ENCODE data around the gene SCD5. TPM values are rescaled to one million over a fixed set of nuclear protein-coding genes. Genes with fewer than 3 reads are reported as not detected.

The SCD5 gene
- total and polyA plus RNA-seq, 2 donors (not counting 3 experiments of a cell fraction or from before 2014, with no cell fraction given): 38.4 to 38.5 TPM

DNA sequence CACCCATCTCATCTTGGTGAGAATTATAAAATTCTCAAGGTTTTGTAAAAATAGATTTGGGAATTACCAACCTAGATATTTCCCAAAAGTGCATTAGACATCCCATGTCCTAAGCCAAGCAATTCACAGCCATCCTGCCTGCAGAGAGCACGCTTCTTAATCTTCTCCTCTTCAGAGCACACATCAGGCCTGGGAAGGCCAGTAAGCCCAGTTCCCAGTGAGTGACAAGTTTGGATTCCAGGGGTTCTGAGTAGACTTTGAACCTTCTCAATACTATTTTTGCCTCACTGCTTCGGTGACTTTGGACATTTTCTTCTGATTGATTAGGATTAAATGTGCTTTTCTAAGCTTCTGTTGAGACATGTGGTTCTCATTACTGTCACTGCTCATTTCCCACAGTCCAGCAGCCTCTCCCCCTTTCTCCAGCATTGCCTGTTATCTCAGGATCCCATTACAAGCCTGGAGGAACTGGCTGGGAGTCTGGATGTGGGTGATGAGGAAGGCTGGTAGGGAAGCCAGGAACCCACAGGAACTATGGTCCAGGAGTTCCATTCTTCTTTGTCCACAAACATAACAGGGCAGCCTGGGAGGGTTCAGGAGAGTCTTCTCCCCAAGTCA is 180.4 kb downstream of the SCD5 start:
- Histone ChIP-seq H3K4me2 (ENCODE audit: insufficient read depth, low read length) (no peak overlapping the region), H3K9ac (replicated peaks; ENCODE audit: extremely low read depth, insufficient read depth, low read length) (no peak overlapping the region), H3K36me3 (ENCODE audit: control insufficient read depth in 2 of 2, extremely low read depth in 1 of 2, insufficient read depth in 2 of 2, low read length in 2 of 2) (no peaks in the 10 kb centered on the region), H3K27ac (ENCODE audit: insufficient read depth, low read depth, low read length) (no peak overlapping the region), H3K4me3 (replicated peaks in 1 of 3; ENCODE audit: insufficient read depth in 1 of 3, low read depth in 1 of 3, low read length in 3 of 3) (no peak overlapping the region), H3K4me1 (ENCODE audit: control insufficient read depth, extremely low read depth, insufficient read depth, low read length) (no peaks in the 10 kb centered on the region), H3K9me1 (replicated peaks; ENCODE audit: control insufficient read depth, extremely low read depth, insufficient read depth, low read length) (no peaks in the 10 kb centered on the region), H4K20me1 (replicated peaks; ENCODE audit: control insufficient read depth, extremely low read depth, insufficient read depth, low read length) (no peaks in the 10 kb centered on the region), H3K9me3 (replicated peaks; ENCODE audit: control insufficient read depth, insufficient read depth, low read length) (no peaks in the 10 kb centered on the region), H3K79me2 (ENCODE audit: control insufficient read depth, insufficient read depth, low read length) (no peaks in the 10 kb centered on the region), H2AFZ (ENCODE audit: low read depth, low read length) (no peak overlapping the region), H3K27me3 (ENCODE audit: control insufficient read depth in 2 of 2, insufficient read depth in 2 of 2, low read length in 2 of 2) (peaks cover 0 to 11% of the 10 kb centered on the region in 2 experiments)
- TF ChIP-seq POLR2AphosphoS5 (IDR thresholded peaks at IDR 0.05; ENCODE audit: insufficient read depth, low read depth, low read length) (no peak), POLR2A (IDR thresholded peaks at IDR 0.05; ENCODE audit: low read depth, low read length) (no peak), MAX (IDR thresholded peaks at IDR 0.05; ENCODE audit: insufficient read depth, insufficient read length) (no peak), JUN (IDR thresholded peaks at IDR 0.05; ENCODE audit: borderline replicate concordance, insufficient read depth, insufficient read length, low read depth) (no peak), MYC (IDR thresholded peaks at IDR 0.05; ENCODE audit: low read depth, low read length) (no peak), FOS (IDR thresholded peaks at IDR 0.05; ENCODE audit: borderline replicate concordance, insufficient read depth, low read length) (no peak), GATA2 (IDR thresholded peaks at IDR 0.05; ENCODE audit: insufficient read depth, insufficient read length, low read depth, low read length) (no peak), EZH2 (IDR thresholded peaks at IDR 0.05; ENCODE audit: borderline replicate concordance, low read depth, low read length, severe bottlenecking) (no peak), CTCF (IDR thresholded peaks at IDR 0.05; ENCODE audit: extremely low read depth in 1 of 2, insufficient read depth in 1 of 2, low read depth in 1 of 2, low read length in 2 of 2) (no peak)
- ChIA-PET POLR2A (no interaction called here), CTCF (interaction anchor here (1.7 kb wide), 1 partner anchor 121 kb away, joined by 8 read pairs; no protein-coding TSS in a partner anchor)
- no peak for FAIRE-seq
- no TSS peak for BruUV-seq (replicated peaks)
- intact Hi-C loops (cut with micrococcal nuclease) (no loop called here), dilution Hi-C loops (cut with MboI; ENCODE audit: extremely low pct_ligation_motif_present, low sequenced_read_pairs) (no loop called here)
- no peak for DNase-seq (ENCODE audit: low read depth, low spot score)

Data from endothelial cell of umbilical vein (primary cell).